HepG2 (cell line): ENCODE results near the gene DPM1. TPM values are rescaled to one million over a fixed set of nuclear protein-coding genes. Genes with fewer than 3 reads are reported as not detected.

Experiments used
- CBX1 ChIP-seq: IDR thresholded peaks from one replicate; pipeline ENCODE4 v1.6.1; 2016; ENCODE audit warnings: antibody characterized with exemption, low read depth
- EP300 ChIP-seq, 3 experiments: sonication (generic) in 1 of 3; formaldehyde crosslinking in 1 of 3; IDR thresholded peaks; 2 replicates each; pipeline versions ENCODE4 v1.5.1 to v1.6.1; 2011 to 2020; ENCODE audit warnings: low read depth in 2 of 3, low read length in 2 of 3, borderline replicate concordance in 1 of 3, improper control_type of control experiment in 1 of 3, mild to moderate bottlenecking in 1 of 3, missing genetic modification reagents in 1 of 3, moderate library complexity in 1 of 3
- HCFC1 ChIP-seq: fragments of 150-350 bp; IDR thresholded peaks from 2 replicates; pipeline ENCODE4 v1.6.1; 2014; ENCODE audit warnings: low read depth, low read length
- MZF1 ChIP-seq: sonication (generic); formaldehyde crosslinking; IDR thresholded peaks from 2 replicates; pipeline ENCODE4 v1.8.1; 2023; ENCODE audit warnings: mild to moderate bottlenecking, missing genetic modification reagents, borderline replicate concordance
- NCOA2 ChIP-seq: sonication (generic); formaldehyde crosslinking; IDR thresholded peaks from 2 replicates; pipeline ENCODE4 v1.8.0; 2022; ENCODE audit warnings: inconsistent platforms
- PAX8 ChIP-seq: sonication (generic); formaldehyde crosslinking; IDR thresholded peaks from 2 replicates; pipeline ENCODE4 v1.8.0; 2022; ENCODE audit warnings: mild to moderate bottlenecking, missing genetic modification reagents, borderline replicate concordance
- POLR2AphosphoS5 ChIP-seq: IDR thresholded peaks from 2 replicates; pipeline ENCODE4 v1.6.1; 2012; ENCODE audit warnings: low read depth, low read length
- PRMT3 ChIP-seq: sonication (generic); formaldehyde crosslinking; IDR thresholded peaks from 2 replicates; pipeline ENCODE4 v1.8.1; 2022; ENCODE audit warnings: low read depth, mild to moderate bottlenecking, moderate library complexity, missing genetic modification reagents, borderline replicate concordance
- SCMH1 ChIP-seq: sonication (generic); formaldehyde crosslinking; IDR thresholded peaks from 2 replicates; pipeline ENCODE4 v1.9.0; 2021; ENCODE audit warnings: missing genetic modification reagents, mild to moderate bottlenecking, borderline replicate concordance
- SOX13 ChIP-seq, 3 experiments: fragments of 450-650 bp in 1 of 3; sonication (generic) in 1 of 3; formaldehyde crosslinking in 1 of 3; IDR thresholded peaks in 2 of 3; conservative IDR thresholded peaks in 1 of 3; 2 replicates each; pipeline versions ENCODE4 v1.5.0 to v1.6.1; 2016 to 2020; ENCODE audit warnings: antibody characterized with exemption in 1 of 3, mild to moderate bottlenecking in 1 of 3, missing compliant biosample characterization in 1 of 3, missing genetic modification reagents in 1 of 3, moderate library complexity in 1 of 3
- SP2 ChIP-seq: sonication (generic); formaldehyde crosslinking; IDR thresholded peaks from 2 replicates; pipeline ENCODE4 v1.5.1; 2020; ENCODE audit warnings: mild to moderate bottlenecking, missing genetic modification reagents
- SRSF4 ChIP-seq: fragments of 200-400 bp; formaldehyde crosslinking; IDR thresholded peaks from one replicate; pipeline ENCODE4 v1.6.1; 2018; ENCODE audit warnings: mild to moderate bottlenecking, low read depth, low read length, moderate library complexity; ENCODE audit not compliant: poor library complexity, severe bottlenecking
- THYN1 ChIP-seq: sonication (generic); formaldehyde crosslinking; IDR thresholded peaks from 2 replicates; pipeline ENCODE4 v1.8.1; 2023; ENCODE audit warnings: low read depth, mild to moderate bottlenecking, moderate library complexity, missing genetic modification reagents, borderline replicate concordance
- ZMYM2 ChIP-seq: sonication (generic); formaldehyde crosslinking; IDR thresholded peaks from 2 replicates; pipeline ENCODE4 v1.8.0; 2022; ENCODE audit warnings: mild to moderate bottlenecking, missing genetic modification reagents
- ZNF230 ChIP-seq: sonication (generic); formaldehyde crosslinking; IDR thresholded peaks from 2 replicates; pipeline ENCODE4 v1.4.0; 2020; ENCODE audit warnings: mild to moderate bottlenecking, missing genetic modification reagents
- ZNF441 ChIP-seq: sonication (generic); formaldehyde crosslinking; IDR thresholded peaks from 2 replicates; pipeline ENCODE4 v1.7.0; 2021; ENCODE audit warnings: missing genetic modification reagents, borderline replicate concordance
- ZNF660 ChIP-seq: sonication (generic); formaldehyde crosslinking; IDR thresholded peaks from 2 replicates; pipeline ENCODE4 v1.5.1; 2020; ENCODE audit warnings: mild to moderate bottlenecking, low read depth, missing genetic modification reagents, borderline replicate concordance
- polyA plus RNA-seq, 8 experiments: library from polyadenylated mRNA; depleted of rRNA in 3 of 8; stranded (reverse) in 7 of 8; unstranded in 1 of 8; fragments of >200 nt; fragmentation: Illumina TruSeq in 4 of 8; extraction: Trizol in 4 of 8; gene quantifications; 2 replicates each; pipeline versions ENCODE4 v1.2.1 to v1.2.3, GENCODE V29; 2011 to 2016; ENCODE audit warnings: low read depth in 4 of 8, missing spikeins in 1 of 8, mixed read lengths in 1 of 8; ENCODE audit not compliant: insufficient read depth in 1 of 8
- total RNA-seq, 5 experiments: library from RNA; depleted of rRNA; stranded (reverse); fragments of >200 nt; fragmentation: Illumina TruSeq; extraction: Trizol; gene quantifications; 2 replicates each; pipeline ENCODE4 v1.2.3, GENCODE V29; 2016; ENCODE audit warnings: low read depth in 1 of 5
- TF ChIP-seq, protein P1 (sequence below): sonication (generic); formaldehyde crosslinking; IDR thresholded peaks from 2 replicates; pipeline ENCODE4 v1.4.0; 2020; ENCODE audit warnings: missing genetic modification reagents, mild to moderate bottlenecking, borderline replicate concordance
- TF ChIP-seq, protein P2 (sequence below): sonication (generic); formaldehyde crosslinking; IDR thresholded peaks from 2 replicates; pipeline ENCODE4 v1.5.0; 2020; ENCODE audit warnings: mild to moderate bottlenecking, missing genetic modification reagents, borderline replicate concordance
- TF ChIP-seq, protein P3 (sequence below): sonication (generic); formaldehyde crosslinking; IDR thresholded peaks from 2 replicates; pipeline ENCODE4 v1.4.0; 2020; ENCODE audit warnings: low read depth, mild to moderate bottlenecking, missing genetic modification reagents
- TF ChIP-seq, protein P4 (sequence below): sonication (generic); formaldehyde crosslinking; IDR thresholded peaks from 2 replicates; pipeline ENCODE4 v1.8.1; 2023; ENCODE audit warnings: missing genetic modification reagents, mild to moderate bottlenecking, borderline replicate concordance
- TF ChIP-seq, protein P5 (sequence below): IDR thresholded peaks from 2 replicates; pipeline ENCODE4 v1.6.1; 2012; ENCODE audit warnings: inconsistent platforms

The DPM1 gene
- total and polyA plus RNA-seq, 2 of the 13 experiments (the other 11 are each of a cell fraction or from before 2014, with no cell fraction given): 83.2 to 161 TPM

DNA sequence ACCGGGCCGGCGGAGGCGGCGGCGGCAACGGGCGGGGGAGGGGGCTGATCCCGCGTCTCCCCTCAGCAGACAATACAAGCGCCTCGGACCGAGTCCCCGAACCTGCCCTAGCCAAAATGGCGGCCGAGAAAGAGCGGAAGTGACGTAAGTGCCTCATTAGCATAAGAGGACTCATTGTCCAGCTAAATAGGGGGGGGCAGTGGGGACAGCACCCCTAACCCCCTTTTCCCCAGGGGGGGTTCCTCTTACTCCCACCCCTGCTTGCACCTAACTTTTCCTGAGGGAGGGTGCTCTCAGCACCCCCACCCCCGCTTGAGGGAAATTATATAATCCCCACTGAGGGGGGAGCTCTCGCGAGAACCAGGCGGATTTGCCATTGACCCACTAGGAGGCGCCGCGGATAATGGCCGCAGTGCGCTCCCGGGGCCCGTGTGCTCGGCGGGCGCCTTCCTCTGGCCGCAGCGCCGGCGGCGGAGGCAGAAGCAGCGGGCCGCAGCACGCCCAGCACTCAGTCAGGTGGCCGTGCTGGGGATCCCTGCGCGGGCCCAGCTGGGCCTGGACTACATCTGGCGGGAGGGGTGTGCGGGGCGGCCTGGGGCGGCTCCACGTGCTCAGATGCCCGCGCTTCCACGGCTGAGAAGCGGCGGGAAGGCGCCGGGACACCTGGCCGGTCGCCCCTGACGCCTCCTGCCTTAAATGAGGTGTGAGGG, 26.9 kb downstream of the DPM1 start, which contains the start of gene ADNP (continued):
- TF ChIP-seq SP2: no peak
- TF ChIP-seq ZNF441: no peak; the same call in 1 of the 2 replicates
- TF ChIP-seq PAX8: no peak
- no peak for TF ChIP-seq CBX1
- TF ChIP-seq HCFC1: peak; percentile 18; the same call in 1 of the 2 replicates
- no peak for TF ChIP-seq ZMYM2 (CRISPR knock-in tag)
- TF ChIP-seq THYN1 (CRISPR knock-in tag): no peak
- no peak for TF ChIP-seq SCMH1 (CRISPR knock-in tag)
- TF ChIP-seq, protein P1, sequence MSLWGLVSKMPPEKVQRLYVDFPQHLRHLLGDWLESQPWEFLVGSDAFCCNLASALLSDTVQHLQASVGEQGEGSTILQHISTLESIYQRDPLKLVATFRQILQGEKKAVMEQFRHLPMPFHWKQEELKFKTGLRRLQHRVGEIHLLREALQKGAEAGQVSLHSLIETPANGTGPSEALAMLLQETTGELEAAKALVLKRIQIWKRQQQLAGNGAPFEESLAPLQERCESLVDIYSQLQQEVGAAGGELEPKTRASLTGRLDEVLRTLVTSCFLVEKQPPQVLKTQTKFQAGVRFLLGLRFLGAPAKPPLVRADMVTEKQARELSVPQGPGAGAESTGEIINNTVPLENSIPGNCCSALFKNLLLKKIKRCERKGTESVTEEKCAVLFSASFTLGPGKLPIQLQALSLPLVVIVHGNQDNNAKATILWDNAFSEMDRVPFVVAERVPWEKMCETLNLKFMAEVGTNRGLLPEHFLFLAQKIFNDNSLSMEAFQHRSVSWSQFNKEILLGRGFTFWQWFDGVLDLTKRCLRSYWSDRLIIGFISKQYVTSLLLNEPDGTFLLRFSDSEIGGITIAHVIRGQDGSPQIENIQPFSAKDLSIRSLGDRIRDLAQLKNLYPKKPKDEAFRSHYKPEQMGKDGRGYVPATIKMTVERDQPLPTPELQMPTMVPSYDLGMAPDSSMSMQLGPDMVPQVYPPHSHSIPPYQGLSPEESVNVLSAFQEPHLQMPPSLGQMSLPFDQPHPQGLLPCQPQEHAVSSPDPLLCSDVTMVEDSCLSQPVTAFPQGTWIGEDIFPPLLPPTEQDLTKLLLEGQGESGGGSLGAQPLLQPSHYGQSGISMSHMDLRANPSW (CRISPR knock-in tag): no peak
- TF ChIP-seq, protein P2, sequence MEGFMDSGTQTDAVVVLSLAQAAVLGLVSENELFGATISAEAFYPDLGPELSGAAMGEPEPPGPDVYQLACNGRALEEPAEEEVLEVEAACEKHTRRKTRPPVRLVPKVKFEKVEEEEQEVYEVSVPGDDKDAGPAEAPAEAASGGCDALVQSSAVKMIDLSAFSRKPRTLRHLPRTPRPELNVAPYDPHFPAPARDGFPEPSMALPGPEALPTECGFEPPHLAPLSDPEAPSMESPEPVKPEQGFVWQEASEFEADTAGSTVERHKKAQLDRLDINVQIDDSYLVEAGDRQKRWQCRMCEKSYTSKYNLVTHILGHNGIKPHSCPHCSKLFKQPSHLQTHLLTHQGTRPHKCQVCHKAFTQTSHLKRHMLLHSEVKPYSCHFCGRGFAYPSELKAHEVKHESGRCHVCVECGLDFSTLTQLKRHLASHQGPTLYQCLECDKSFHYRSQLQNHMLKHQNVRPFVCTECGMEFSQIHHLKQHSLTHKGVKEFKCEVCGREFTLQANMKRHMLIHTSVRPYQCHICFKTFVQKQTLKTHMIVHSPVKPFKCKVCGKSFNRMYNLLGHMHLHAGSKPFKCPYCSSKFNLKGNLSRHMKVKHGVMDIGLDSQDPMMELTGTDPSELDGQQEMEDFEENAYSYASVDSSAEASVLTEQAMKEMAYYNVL: no peak
- TF ChIP-seq EP300 (IDR thresholded peaks at IDR 0.05; ENCODE audit: low read depth in 2 of 2, low read length in 2 of 2): 0 out of 4 replicates have a peak, but pooled peaks of 1 of the 2 experiments have one; percentile 29
- no peak for TF ChIP-seq EP300 (CRISPR knock-in tag; IDR thresholded peaks at IDR 0.05; ENCODE audit: borderline replicate concordance)
- TF ChIP-seq PRMT3: no peak
- TF ChIP-seq, protein P3, sequence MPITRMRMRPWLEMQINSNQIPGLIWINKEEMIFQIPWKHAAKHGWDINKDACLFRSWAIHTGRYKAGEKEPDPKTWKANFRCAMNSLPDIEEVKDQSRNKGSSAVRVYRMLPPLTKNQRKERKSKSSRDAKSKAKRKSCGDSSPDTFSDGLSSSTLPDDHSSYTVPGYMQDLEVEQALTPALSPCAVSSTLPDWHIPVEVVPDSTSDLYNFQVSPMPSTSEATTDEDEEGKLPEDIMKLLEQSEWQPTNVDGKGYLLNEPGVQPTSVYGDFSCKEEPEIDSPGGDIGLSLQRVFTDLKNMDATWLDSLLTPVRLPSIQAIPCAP (CRISPR knock-in tag): no peak
- TF ChIP-seq, protein P4, sequence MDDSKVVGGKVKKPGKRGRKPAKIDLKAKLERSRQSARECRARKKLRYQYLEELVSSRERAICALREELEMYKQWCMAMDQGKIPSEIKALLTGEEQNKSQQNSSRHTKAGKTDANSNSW (CRISPR knock-in tag): no peak
- no peak for TF ChIP-seq ZNF660
- TF ChIP-seq SRSF4: no peak
- TF ChIP-seq ZNF230 (CRISPR knock-in tag): no peak
- TF ChIP-seq SOX13 (IDR thresholded peaks at IDR 0.05): peak; percentile 11; the same call in 1 of the 2 replicates
- peak; percentile 66 to 82; a peak in 2 of 4 replicates for TF ChIP-seq SOX13 (CRISPR knock-in tag; conservative IDR thresholded peaks at IDR 0.05 in 1 of 2, IDR thresholded peaks at IDR 0.05 in 1 of 2)
- TF ChIP-seq MZF1 (CRISPR knock-in tag): no peak
- TF ChIP-seq POLR2AphosphoS5: peak; percentile 90
- TF ChIP-seq, protein P5, sequence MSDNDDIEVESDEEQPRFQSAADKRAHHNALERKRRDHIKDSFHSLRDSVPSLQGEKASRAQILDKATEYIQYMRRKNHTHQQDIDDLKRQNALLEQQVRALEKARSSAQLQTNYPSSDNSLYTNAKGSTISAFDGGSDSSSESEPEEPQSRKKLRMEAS: peak; percentile 45; the same call in 1 of the 2 replicates
- TF ChIP-seq NCOA2 (CRISPR knock-in tag): peak; percentile 26; the same call in 1 of the 2 replicates
